GM21381 (cell line): ENCODE results near the gene SMARCD3.

Experiments
- ATAC-seq: cut with Tn5 transposase; IDR thresholded peaks from one replicate; pipeline ENCODE4 v1.9.1; 2021; ENCODE audit warnings: mild to moderate bottlenecking, moderate library complexity; ENCODE audit not compliant: unreplicated experiment

Gene SMARCD3

DNA sequence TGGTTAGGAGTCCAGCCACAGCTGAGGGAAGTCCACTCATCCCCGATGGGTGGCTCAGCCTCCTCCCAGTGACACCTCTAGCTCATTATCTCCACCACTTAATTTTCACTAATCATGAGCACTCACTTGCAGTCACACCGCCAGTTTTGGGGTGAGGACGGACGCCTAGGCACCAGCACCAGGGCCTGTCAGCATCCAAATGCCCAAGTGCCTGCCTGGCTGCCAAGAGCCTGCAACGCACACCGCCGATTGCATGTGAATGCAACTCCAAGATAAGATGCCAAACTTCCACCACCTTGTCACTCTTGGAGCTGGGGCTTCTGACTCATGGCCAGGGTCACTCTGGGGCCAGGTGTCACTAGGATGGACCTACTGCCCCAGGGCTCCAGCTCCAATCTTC, 24.4 kb upstream of the SMARCD3 start:
- no peak for ATAC-seq

- ATAC-seq = no peak
These were observed 23.9 kb upstream of the SMARCD3 start for GRCh38 chr7:151272405-151272804.

DNA sequence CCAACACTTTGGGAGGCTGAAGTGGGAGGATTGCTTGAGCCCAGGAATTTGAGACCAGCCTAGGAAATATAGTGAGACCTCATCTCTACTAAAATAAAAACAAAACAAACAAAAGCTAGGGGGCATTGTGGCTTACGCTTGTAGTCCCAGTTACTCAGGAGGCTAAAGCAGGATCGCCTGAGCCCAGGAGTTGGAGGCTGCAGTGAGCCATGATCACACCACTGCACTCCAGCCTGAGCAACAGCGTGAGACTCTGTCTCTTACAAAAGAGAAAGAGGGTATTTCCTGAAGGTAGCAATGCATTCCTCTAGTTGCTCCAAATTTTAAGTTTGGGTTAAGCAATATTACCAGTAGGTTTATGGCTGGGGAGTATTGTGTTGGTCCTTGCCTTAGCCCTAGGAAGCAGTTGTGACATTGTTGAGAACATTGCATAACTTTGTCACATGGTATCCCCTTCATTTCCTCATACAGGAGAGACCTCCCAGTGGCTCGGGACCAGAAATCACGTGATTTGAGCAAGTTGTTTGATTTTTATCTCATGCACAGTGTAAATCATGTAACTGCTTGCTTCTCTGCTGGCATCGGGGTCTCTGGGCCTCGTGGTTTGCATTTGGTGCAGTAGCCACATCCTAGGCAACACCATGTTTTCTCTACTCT, 23.3 kb upstream of the SMARCD3 start:
- no peak for ATAC-seq

- no peak for ATAC-seq
These were observed 21.0 kb upstream of the SMARCD3 start for GRCh38 chr7:151269511-151269910.

- ATAC-seq = no peak
These were observed 16.9 kb upstream of the SMARCD3 start for GRCh38 chr7:151265351-151265931.

DNA sequence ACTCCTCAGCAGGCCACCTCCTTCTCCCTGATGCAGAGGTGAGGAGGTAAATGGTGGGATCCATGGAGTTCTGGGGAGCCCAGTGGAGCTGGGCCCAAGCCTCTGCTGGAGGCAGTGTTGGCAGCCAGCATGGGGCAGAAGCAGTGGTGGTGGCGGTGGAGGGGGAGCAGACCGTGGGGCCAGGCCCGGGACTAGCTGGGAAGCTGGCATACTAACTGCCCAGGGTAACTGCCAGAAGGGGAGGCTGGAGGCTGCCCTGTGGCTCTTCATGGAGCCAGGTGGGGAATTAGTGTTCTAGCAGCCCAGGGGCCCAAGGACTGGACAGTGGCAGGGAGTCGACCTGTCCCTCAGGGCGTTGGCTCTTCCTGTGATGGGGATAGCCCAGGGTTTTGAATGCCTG, 16.1 kb upstream of the SMARCD3 start:
- ATAC-seq = no peak

- no peak for ATAC-seq
These were observed 13.0 kb upstream of the SMARCD3 start for GRCh38 chr7:151261529-151261928.

GRCh38 chr7:151260883-151261282, 12.4 kb upstream of the SMARCD3 start:
- ATAC-seq = no peak

DNA sequence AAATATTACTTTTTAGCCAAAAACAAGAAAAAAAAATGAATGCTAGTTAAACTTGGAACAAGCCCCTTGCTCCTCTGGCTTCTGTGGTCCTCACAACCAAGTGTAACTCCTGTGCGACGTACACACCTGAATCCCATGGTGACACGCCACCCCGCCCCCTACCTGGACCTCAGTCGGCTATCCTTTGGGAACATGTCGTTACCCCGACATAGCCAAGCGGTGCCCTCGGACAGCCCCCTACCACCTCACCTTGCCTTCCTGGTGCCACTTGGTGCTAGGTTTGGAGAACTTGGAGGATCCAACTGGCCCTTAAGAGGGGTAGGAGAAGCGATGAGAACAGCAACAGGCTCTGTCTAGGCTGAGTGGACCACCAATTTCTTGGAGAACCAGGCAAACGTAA, 12.0 kb upstream of the SMARCD3 start:
- ATAC-seq = no peak

DNA sequence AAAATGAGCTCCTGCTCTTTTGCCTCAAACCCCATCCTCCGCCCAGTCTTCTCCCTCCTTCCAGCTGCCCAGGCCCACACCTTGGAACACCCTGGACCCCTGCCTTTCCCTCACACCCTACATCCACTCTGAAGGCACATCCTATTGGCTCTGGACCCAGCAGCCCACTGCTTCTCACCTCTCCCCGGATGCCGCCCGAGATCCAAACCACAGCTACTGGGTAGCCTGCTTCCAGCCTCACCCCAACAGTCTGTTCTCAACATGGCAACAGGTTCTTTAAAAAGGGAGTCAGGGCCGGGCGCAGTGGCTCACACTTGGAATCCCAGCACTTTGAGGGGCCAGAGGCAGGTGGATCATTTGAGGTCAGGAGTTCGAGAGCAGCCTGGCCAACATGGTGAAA, 9.5 kb upstream of the SMARCD3 start:
- no peak for ATAC-seq

DNA sequence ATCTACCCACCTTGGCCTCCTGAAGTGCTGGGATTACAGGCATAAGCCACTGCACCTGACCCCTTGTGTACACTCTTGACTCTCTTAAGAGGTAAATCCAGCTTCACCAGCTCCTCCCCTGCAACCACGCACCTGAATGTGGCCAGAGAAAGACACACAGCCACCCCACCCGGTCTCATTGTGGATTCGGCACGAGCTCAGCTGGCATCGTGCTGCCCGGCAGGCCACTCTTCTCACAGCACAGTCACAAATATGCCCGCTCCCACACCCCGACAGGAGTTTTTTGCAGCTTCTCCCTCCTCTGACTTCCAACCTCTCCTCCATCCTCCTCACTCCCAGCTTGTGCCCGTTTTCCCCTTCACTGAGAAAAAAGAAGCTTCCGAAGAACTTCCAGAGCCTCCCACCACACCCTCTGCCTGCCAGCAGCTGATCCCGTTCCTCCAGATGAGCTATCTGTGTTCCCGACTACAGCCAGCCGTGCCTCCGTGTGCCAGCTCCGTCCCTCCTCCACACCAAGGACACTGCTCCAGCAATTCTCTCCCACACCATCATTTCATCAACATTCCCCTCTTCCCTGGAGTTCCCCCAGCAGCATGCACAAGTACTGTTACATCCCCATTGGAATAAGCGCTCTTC, 8.0 kb upstream of the SMARCD3 start:
- ATAC-seq = no peak

DNA sequence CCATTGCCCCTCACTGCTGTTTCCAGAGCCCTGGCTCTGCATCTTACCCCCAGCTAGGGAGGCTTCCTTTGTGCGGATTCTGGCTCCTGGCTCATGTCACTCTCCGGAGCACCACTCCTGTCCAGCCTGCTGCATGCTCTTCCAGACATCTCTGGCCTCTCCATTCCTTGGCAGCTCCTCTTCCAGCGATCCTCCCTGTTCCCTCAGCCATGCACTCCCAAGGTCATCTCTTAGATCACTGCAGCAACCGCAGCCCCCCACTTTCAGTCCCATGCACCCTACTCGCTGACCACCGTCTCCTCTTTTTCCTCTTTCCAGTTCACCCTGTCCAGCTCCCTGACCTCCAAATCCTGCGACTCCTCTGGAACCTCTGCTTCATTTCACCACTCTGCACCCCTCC, 6.9 kb upstream of the SMARCD3 start:
- ATAC-seq = no peak

GRCh38 chr7:151254851-151255250, 6.4 kb upstream of the SMARCD3 start:
- ATAC-seq = no peak

DNA sequence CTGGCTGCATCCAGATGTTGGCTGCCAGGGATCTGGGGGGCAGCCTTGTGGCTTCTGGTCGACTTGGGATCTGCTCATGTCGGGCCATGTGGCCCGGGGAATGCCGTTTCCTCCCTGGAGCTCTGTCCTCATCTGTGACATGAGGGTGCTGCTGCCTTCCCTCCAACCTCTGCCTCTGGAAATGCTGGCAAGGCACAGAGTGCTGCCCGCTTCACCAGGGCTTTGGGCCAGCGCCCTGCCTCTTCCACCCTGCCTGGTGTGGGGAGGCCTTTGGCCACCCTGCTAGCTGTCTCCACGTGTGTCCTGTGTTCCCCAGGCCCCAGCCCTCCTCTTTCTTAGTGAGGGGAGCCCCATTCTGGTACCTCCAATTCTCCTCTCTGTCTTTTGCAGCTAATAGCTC, 5.8 kb upstream of the SMARCD3 start:
- ATAC-seq = no peak

GRCh38 chr7:151252961-151253711, 4.6 kb upstream of the SMARCD3 start:
- ATAC-seq = no peak

GRCh38 chr7:151252561-151252835, 4.0 kb upstream of the SMARCD3 start:
- no peak for ATAC-seq

- ATAC-seq = no peak
These were observed 3.4 kb upstream of the SMARCD3 start for GRCh38 chr7:151251689-151252560.

DNA sequence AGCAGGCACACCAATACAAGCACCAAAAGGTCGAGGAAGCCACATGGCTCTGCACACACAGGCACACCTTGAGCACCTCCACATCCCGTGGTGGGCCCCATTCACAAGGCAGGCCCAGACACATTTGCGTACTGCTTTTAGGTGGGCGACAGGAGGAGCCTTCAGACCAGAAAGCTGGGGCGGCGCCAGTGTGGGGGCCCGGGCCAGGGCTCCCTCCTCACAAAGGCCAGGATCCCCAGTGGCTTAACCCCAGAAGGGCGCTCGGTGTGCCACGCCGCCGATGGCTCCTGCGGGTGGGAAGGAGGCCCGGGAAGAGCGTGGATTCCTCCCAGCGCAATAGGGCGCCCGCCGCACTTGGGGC, 2.8 kb upstream of the SMARCD3 start:
- ATAC-seq = no peak

GRCh38 chr7:151250181-151251132, 2.0 kb upstream of the SMARCD3 start:
- no peak for ATAC-seq

DNA sequence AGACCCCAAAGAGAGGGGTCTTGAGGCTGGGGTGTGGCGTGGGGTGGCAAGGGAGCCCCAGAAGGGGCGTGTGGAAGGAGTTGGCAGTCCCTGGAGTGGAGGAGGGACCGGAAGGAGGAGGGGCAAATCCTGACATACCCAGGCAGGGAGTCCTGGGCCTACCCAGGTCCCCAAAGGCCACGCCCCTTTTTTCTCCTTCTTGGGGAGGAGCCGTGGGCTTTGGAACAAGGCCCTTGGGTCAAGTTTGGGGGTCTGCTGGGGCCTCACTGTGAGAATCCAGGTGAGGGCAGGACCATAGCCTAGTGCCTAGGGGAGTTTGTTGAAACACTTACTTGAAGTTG, 1.2 kb upstream of the SMARCD3 start:
- ATAC-seq = no peak
